GM13976 (cell line): ENCODE measurements around the gene KPTN.

Source experiments
- DNase-seq: peaks from one replicate; pipeline ENCODE4 v3.0.0; 2012; ENCODE audit warnings: low spot score
- CTCF ChIP-seq: IDR thresholded peaks from 2 replicates; pipeline ENCODE4 v1.5.1; 2012; ENCODE audit warnings: borderline replicate concordance, mild to moderate bottlenecking; ENCODE audit not compliant: insufficient read depth; ENCODE audit errors: extremely low read depth, missing control alignments, control extremely low read depth
- in situ Hi-C: fragments of 300-500 bp; cut with MboI; formaldehyde crosslinking; loops from one replicate; pipeline ENCODE4 v1.12.0; 2022; ENCODE audit warnings: low sequenced_read_pairs, mixed read lengths, inconsistent platforms; ENCODE audit not compliant: unreplicated experiment

KPTN gene

GRCh38 chr19:47497821-47498520 is 14.0 kb upstream of the KPTN start:
- in situ Hi-C loops, result no loop called here
- no peak for DNase-seq
- no peak for TF ChIP-seq CTCF

- in situ Hi-C loops, result no loop called here
- no peak for DNase-seq
- no peak for TF ChIP-seq CTCF
Measured at GRCh38 chr19:47497050-47497766, 13.2 kb upstream of the KPTN start.

GRCh38 chr19:47495478-47496372 is 11.7 kb upstream of the KPTN start:
- no peak for TF ChIP-seq CTCF
- in situ Hi-C loops, result no loop called here
- DNase-seq, result no peak

GRCh38 chr19:47494729-47495128 is 10.7 kb upstream of the KPTN start:
- DNase-seq, result no peak
- no peak for TF ChIP-seq CTCF
- in situ Hi-C loops, result no loop called here

GRCh38 chr19:47494211-47494547 is 10.2 kb upstream of the KPTN start:
- no peak for TF ChIP-seq CTCF
- in situ Hi-C loops, result no loop called here

GRCh38 chr19:47493378-47494210 is 9.6 kb upstream of the KPTN start:
- no peak for DNase-seq
- TF ChIP-seq CTCF, result no peak
- in situ Hi-C loops, result no loop called here

More at GRCh38 chr19:47494211-47494547, 10.2 kb upstream of the KPTN start:
- DNase-seq, result no peak
